HepG2 (cell line): Measurements from ENCODE around the gene GALP. TPM values are rescaled to one million over a fixed set of nuclear protein-coding genes. Genes with fewer than 3 reads are reported as not detected.

Experiments used
- AGO1 ChIP-seq: fragments of 200-400 bp; formaldehyde crosslinking; IDR thresholded peaks from 2 replicates; pipeline ENCODE4 v1.6.1; 2017; ENCODE audit warnings: mild to moderate bottlenecking, low read depth, low read length, moderate library complexity; ENCODE audit not compliant: poor library complexity, severe bottlenecking
- AHR ChIP-seq: IDR thresholded peaks from 2 replicates; pipeline ENCODE4 v1.6.1; 2018; ENCODE audit warnings: missing genetic modification reagents, missing compliant biosample characterization
- CREM ChIP-seq, 2 experiments: sonication (generic) in 1 of 2; formaldehyde crosslinking in 1 of 2; IDR thresholded peaks; 2 replicates each; pipeline versions ENCODE4 v1.4.0 to v1.6.1; 2016 to 2020; ENCODE audit warnings: antibody characterized with exemption in 1 of 2, mild to moderate bottlenecking in 1 of 2, missing genetic modification reagents in 1 of 2
- FLYWCH1 ChIP-seq: sonication (generic); formaldehyde crosslinking; IDR thresholded peaks from 2 replicates; pipeline ENCODE4 v1.8.1; 2023; ENCODE audit warnings: mild to moderate bottlenecking, missing genetic modification reagents
- KLF11 ChIP-seq: IDR thresholded peaks from 2 replicates; pipeline ENCODE4 v1.6.1; 2016; ENCODE audit warnings: missing compliant biosample characterization
- MED8 ChIP-seq: sonication (generic); formaldehyde crosslinking; IDR thresholded peaks from 2 replicates; pipeline ENCODE4 v1.8.1; 2023; ENCODE audit warnings: mild to moderate bottlenecking, missing genetic modification reagents; ENCODE audit not compliant: insufficient replicate concordance
- NCOA1 ChIP-seq: sonication (generic); formaldehyde crosslinking; IDR thresholded peaks from 2 replicates; pipeline ENCODE4 v1.9.0; 2021; ENCODE audit warnings: missing genetic modification reagents
- NR2F6 ChIP-seq, 2 experiments: IDR thresholded peaks; 2 replicates each; pipeline ENCODE4 v1.6.1; 2016; ENCODE audit warnings: antibody characterized with exemption in 1 of 2, mild to moderate bottlenecking in 1 of 2
- POLR2AphosphoS2 ChIP-seq: IDR thresholded peaks from 2 replicates; pipeline ENCODE4 v1.6.1; 2011; ENCODE audit warnings: low read depth, low read length, improper control_type of control experiment
- PTBP1 ChIP-seq: fragments of 200-400 bp; formaldehyde crosslinking; IDR thresholded peaks from 2 replicates; pipeline ENCODE4 v1.6.1; 2018; ENCODE audit warnings: low read length, low read depth; ENCODE audit not compliant: poor library complexity, severe bottlenecking
- SRY ChIP-seq: sonication (generic); formaldehyde crosslinking; IDR thresholded peaks from 2 replicates; pipeline ENCODE4 v1.8.0; 2022; ENCODE audit warnings: mild to moderate bottlenecking, missing genetic modification reagents
- TBX2 ChIP-seq: sonication (generic); formaldehyde crosslinking; IDR thresholded peaks from 2 replicates; pipeline ENCODE4 v1.5.0; 2020; ENCODE audit warnings: missing genetic modification reagents, mild to moderate bottlenecking, borderline replicate concordance
- U2AF2 ChIP-seq: fragments of 200-400 bp; formaldehyde crosslinking; IDR thresholded peaks from 2 replicates; pipeline ENCODE4 v1.6.1; 2017; ENCODE audit warnings: low read depth, mild to moderate bottlenecking, low read length
- XRCC5 ChIP-seq: fragments of 200-400 bp; formaldehyde crosslinking; optimal IDR thresholded peaks from 2 replicates; pipeline ENCODE3; 2017; ENCODE audit warnings: mild to moderate bottlenecking, low read length
- ZBTB1 ChIP-seq: sonication (generic); formaldehyde crosslinking; IDR thresholded peaks from 2 replicates; pipeline ENCODE4 v1.4.0; 2020; ENCODE audit warnings: missing genetic modification reagents, borderline replicate concordance
- ZNF160 ChIP-seq: sonication (generic); formaldehyde crosslinking; IDR thresholded peaks from 2 replicates; pipeline ENCODE4 v1.8.0; 2022; ENCODE audit warnings: mild to moderate bottlenecking, inconsistent platforms, missing genetic modification reagents
- ZNF333 ChIP-seq: sonication (generic); formaldehyde crosslinking; IDR thresholded peaks from 2 replicates; pipeline ENCODE4 v1.4.0; 2020; ENCODE audit warnings: mild to moderate bottlenecking, missing genetic modification reagents, borderline replicate concordance
- ZNF354B ChIP-seq: sonication (generic); formaldehyde crosslinking; IDR thresholded peaks from 2 replicates; pipeline ENCODE4 v1.8.0; 2022; ENCODE audit warnings: mild to moderate bottlenecking, missing genetic modification reagents
- ZNF496 ChIP-seq: sonication (generic); formaldehyde crosslinking; IDR thresholded peaks from 2 replicates; pipeline ENCODE4 v1.8.1; 2023; ENCODE audit warnings: mild to moderate bottlenecking, moderate library complexity, missing genetic modification reagents; ENCODE audit not compliant: insufficient replicate concordance
- ZNF556 ChIP-seq: sonication (generic); formaldehyde crosslinking; IDR thresholded peaks from 2 replicates; pipeline ENCODE4 v1.4.0; 2020; ENCODE audit warnings: mild to moderate bottlenecking, missing genetic modification reagents, borderline replicate concordance
- ZNF569 ChIP-seq: sonication (generic); formaldehyde crosslinking; IDR thresholded peaks from 2 replicates; pipeline ENCODE4 v1.5.0; 2020; ENCODE audit warnings: mild to moderate bottlenecking, missing genetic modification reagents, moderate library complexity, borderline replicate concordance
- polyA plus RNA-seq, 8 experiments: library from polyadenylated mRNA; depleted of rRNA in 3 of 8; stranded (reverse) in 7 of 8; unstranded in 1 of 8; fragments of >200 nt; fragmentation: Illumina TruSeq in 4 of 8; extraction: Trizol in 4 of 8; gene quantifications; 2 replicates each; pipeline versions ENCODE4 v1.2.1 to v1.2.3, GENCODE V29; 2011 to 2016; ENCODE audit warnings: low read depth in 4 of 8, missing spikeins in 1 of 8, mixed read lengths in 1 of 8; ENCODE audit not compliant: insufficient read depth in 1 of 8
- total RNA-seq, 5 experiments: library from RNA; depleted of rRNA; stranded (reverse); fragments of >200 nt; fragmentation: Illumina TruSeq; extraction: Trizol; gene quantifications; 2 replicates each; pipeline ENCODE4 v1.2.3, GENCODE V29; 2016; ENCODE audit warnings: low read depth in 1 of 5
- TF ChIP-seq, protein P1 (sequence below): sonication (generic); formaldehyde crosslinking; IDR thresholded peaks from 2 replicates; pipeline ENCODE4 v1.4.0; 2020; ENCODE audit warnings: missing genetic modification reagents
- TF ChIP-seq, protein P2 (sequence below): conservative IDR thresholded peaks from 2 replicates; pipeline ENCODE4 v1.6.1; 2018; ENCODE audit warnings: missing genetic modification reagents
- TF ChIP-seq, protein P3 (sequence below): IDR thresholded peaks from 2 replicates; pipeline ENCODE4 v1.6.1; 2016; ENCODE audit warnings: low read depth, borderline replicate concordance
- TF ChIP-seq, protein P4 (sequence below): sonication (generic); formaldehyde crosslinking; IDR thresholded peaks from 2 replicates; pipeline ENCODE4 v1.4.0; 2020; ENCODE audit warnings: mild to moderate bottlenecking, missing genetic modification reagents
- TF ChIP-seq, protein P5 (sequence below): sonication (generic); formaldehyde crosslinking; IDR thresholded peaks from 2 replicates; pipeline ENCODE4 v1.4.0; 2020; ENCODE audit warnings: mild to moderate bottlenecking, missing genetic modification reagents

GALP gene
- total and polyA plus RNA-seq, 2 of the 13 experiments (the other 11 are each of a cell fraction or from before 2014, with no cell fraction given), result not detected

DNA sequence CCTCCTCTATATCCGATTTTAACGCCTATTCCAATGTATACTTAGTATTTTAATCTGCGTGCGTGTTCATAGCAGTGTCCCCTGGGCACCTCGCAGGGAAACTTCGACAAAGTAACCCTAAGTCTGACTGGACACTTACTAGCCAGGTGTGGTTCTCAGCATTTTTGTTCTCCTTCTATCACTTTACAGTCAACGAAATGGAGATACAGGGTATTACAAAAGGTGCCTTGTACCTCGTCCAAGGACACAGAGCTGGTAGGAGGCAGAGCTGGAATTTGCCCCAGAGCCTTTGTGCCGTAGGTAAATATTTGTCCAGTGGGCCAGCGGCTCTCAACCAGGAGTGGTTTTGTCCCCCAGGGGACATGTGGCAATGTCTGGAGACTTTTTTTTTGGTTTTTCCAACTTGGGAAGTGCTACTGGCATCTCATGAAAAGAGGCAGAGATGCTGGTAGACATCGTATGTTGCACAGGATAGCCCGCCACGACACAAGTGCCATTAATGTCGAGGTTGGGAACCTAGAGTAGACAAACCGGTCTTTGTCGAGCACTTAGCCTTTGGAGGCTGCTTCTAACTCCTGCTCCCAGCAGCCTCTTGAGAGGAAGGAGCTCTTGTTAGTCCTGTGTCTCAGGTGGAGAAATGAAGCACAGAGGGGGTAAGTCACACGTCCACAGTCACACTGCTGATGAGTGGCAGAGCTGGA, 33.6 kb upstream of the GALP start (continued):
- TF ChIP-seq, protein P1, sequence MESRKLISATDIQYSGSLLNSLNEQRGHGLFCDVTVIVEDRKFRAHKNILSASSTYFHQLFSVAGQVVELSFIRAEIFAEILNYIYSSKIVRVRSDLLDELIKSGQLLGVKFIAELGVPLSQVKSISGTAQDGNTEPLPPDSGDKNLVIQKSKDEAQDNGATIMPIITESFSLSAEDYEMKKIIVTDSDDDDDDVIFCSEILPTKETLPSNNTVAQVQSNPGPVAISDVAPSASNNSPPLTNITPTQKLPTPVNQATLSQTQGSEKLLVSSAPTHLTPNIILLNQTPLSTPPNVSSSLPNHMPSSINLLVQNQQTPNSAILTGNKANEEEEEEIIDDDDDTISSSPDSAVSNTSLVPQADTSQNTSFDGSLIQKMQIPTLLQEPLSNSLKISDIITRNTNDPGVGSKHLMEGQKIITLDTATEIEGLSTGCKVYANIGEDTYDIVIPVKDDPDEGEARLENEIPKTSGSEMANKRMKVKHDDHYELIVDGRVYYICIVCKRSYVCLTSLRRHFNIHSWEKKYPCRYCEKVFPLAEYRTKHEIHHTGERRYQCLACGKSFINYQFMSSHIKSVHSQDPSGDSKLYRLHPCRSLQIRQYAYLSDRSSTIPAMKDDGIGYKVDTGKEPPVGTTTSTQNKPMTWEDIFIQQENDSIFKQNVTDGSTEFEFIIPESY (CRISPR knock-in tag), result 0 out of 2 replicates have a peak, but pooled peaks have one; percentile 31
- no peak for TF ChIP-seq FLYWCH1
- TF ChIP-seq AGO1, result no peak
- peak; percentile 76 for TF ChIP-seq TBX2 (CRISPR knock-in tag)
- no peak for TF ChIP-seq ZNF160 (CRISPR knock-in tag)
- no peak for TF ChIP-seq ZNF569 (CRISPR knock-in tag)
- TF ChIP-seq NCOA1 (CRISPR knock-in tag), result no peak
- no peak for TF ChIP-seq ZNF354B (CRISPR knock-in tag)
- TF ChIP-seq CREM (IDR thresholded peaks at IDR 0.05), result peak; percentile 81
- no peak for TF ChIP-seq CREM (CRISPR knock-in tag; IDR thresholded peaks at IDR 0.05)
- TF ChIP-seq ZNF333 (CRISPR knock-in tag), result no peak
- TF ChIP-seq, protein P2, sequence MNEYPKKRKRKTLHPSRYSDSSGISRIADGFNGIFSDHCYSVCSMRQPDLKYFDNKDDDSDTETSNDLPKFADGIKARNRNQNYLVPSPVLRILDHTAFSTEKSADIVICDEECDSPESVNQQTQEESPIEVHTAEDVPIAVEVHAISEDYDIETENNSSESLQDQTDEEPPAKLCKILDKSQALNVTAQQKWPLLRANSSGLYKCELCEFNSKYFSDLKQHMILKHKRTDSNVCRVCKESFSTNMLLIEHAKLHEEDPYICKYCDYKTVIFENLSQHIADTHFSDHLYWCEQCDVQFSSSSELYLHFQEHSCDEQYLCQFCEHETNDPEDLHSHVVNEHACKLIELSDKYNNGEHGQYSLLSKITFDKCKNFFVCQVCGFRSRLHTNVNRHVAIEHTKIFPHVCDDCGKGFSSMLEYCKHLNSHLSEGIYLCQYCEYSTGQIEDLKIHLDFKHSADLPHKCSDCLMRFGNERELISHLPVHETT, result peak; percentile 75; the same call in 1 of the 2 replicates
- TF ChIP-seq ZNF496 (CRISPR knock-in tag), result no peak
- TF ChIP-seq, protein P3, sequence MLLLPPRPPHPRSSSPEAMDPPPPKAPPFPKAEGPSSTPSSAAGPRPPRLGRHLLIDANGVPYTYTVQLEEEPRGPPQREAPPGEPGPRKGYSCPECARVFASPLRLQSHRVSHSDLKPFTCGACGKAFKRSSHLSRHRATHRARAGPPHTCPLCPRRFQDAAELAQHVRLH (CRISPR knock-in tag), result peak; percentile 65; the same call in 1 of the 2 replicates
- TF ChIP-seq XRCC5, result peak; percentile 63
- TF ChIP-seq NR2F6 (IDR thresholded peaks at IDR 0.05), result peak; percentile 55; the same call in 1 of the 2 replicates
- peak; percentile 76 for TF ChIP-seq NR2F6 (CRISPR knock-in tag; IDR thresholded peaks at IDR 0.05)
- peak; percentile 60 for TF ChIP-seq MED8 (CRISPR knock-in tag)
- TF ChIP-seq, protein P4, sequence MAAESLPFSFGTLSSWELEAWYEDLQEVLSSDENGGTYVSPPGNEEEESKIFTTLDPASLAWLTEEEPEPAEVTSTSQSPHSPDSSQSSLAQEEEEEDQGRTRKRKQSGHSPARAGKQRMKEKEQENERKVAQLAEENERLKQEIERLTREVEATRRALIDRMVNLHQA, result no peak
- TF ChIP-seq ZBTB1 (CRISPR knock-in tag), result no peak
- TF ChIP-seq, protein P5, sequence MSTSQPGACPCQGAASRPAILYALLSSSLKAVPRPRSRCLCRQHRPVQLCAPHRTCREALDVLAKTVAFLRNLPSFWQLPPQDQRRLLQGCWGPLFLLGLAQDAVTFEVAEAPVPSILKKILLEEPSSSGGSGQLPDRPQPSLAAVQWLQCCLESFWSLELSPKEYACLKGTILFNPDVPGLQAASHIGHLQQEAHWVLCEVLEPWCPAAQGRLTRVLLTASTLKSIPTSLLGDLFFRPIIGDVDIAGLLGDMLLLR (CRISPR knock-in tag), result peak; percentile 24; the same call in 1 of the 2 replicates
- no peak for TF ChIP-seq ZNF556 (CRISPR knock-in tag)
- no peak for TF ChIP-seq PTBP1
- peak; percentile 22; the same call in 1 of the 2 replicates for TF ChIP-seq SRY (CRISPR knock-in tag)
- TF ChIP-seq KLF11 (CRISPR knock-in tag), result peak; percentile 51; the same call in 1 of the 2 replicates
- TF ChIP-seq AHR (CRISPR knock-in tag), result peak; percentile 22; the same call in 1 of the 2 replicates
- 0 out of 2 replicates have a peak, but pooled peaks have one; percentile 36 for TF ChIP-seq POLR2AphosphoS2
- TF ChIP-seq U2AF2, result no peak
